HepG2 (cell line): ENCODE data around the gene ARL3. TPM values are rescaled to one million over a fixed set of nuclear protein-coding genes. Genes with fewer than 3 reads are reported as not detected.

Experiments used
- ATAC-seq: fragments of 200-7000 bp; cut with Tn5 transposase; 3 replicates; pipeline ENCODE4 v1.9.1; 2020; ENCODE audit warnings: mild to moderate bottlenecking, moderate library complexity
- BruUV-seq: library from RNA; stranded (reverse); fragments of 400-500 nt; replicated peaks from 2 replicates; lab custom pipeline; 2021; lab: Mats Ljungman, UMichigan
- CTCF ChIA-PET: fragments of 300-600 bp; formaldehyde crosslinking; extraction: SDS; loops from one replicate; lab custom pipeline; 2021; ENCODE audit warnings: low total read pairs, inconsistent platforms, low intra/inter-chr PET ratio; lab: Yijun Ruan, JAX
- POLR2A ChIA-PET: fragments of 350-600 bp; sonication (Branson Sonifier 250); formaldehyde crosslinking; loops from one replicate; lab custom pipeline; 2020; ENCODE audit warnings: antibody characterized with exemption, inconsistent platforms; lab: Yijun Ruan, JAX
- DNase-seq: peaks from one replicate; pipeline ENCODE4 v3.0.0-alpha.2; 2015; ENCODE audit warnings: low spot score
- FAIRE-seq: peaks from 3 replicates; lab custom pipeline; 2011; peaks lifted over from hg19 to GRCh38; lab: Jason Lieb, UNC
- H2AFZ ChIP-seq: one replicate; pipeline ENCODE4 v1.6.1; 2011; ENCODE audit warnings: low read length, inconsistent platforms
- H3K27ac ChIP-seq: fragments of 300-600 bp; 3 replicates; pipeline ENCODE4 v1.8.0; 2011; ENCODE audit warnings: mixed run types, mild to moderate bottlenecking, mixed read lengths, low read length, inconsistent platforms; ENCODE audit not compliant: insufficient read depth; ENCODE audit errors: extremely low read length
- H3K27me3 ChIP-seq, 2 experiments: fragments of 200-600 bp in 1 of 2; 2 replicates in 1 of 2; 3 replicates in 1 of 2; pipeline versions ENCODE4 v1.6.0 to v1.8.0; 2011; ENCODE audit warnings: low read length in 2 of 2, mild to moderate bottlenecking in 2 of 2, moderate library complexity in 2 of 2, inconsistent platforms in 1 of 2; ENCODE audit not compliant: insufficient read depth in 2 of 2, control insufficient read depth in 1 of 2
- H3K36me3 ChIP-seq, 2 experiments: fragments of 200-600 bp in 1 of 2; replicated peaks in 1 of 2; 2 replicates in 1 of 2; 3 replicates in 1 of 2; pipeline versions ENCODE4 v1.5.1 to v1.8.0; 2011; ENCODE audit warnings: low read length in 2 of 2, inconsistent platforms in 1 of 2; ENCODE audit not compliant: insufficient read depth in 2 of 2, control insufficient read depth in 1 of 2
- H3K4me1 ChIP-seq: 2 replicates; pipeline ENCODE4 v1.5.1; 2012; ENCODE audit warnings: low read length, inconsistent platforms; ENCODE audit not compliant: insufficient read depth
- H3K4me2 ChIP-seq: 2 replicates; pipeline ENCODE4 v1.6.0; 2011; ENCODE audit warnings: low read depth, low read length, inconsistent platforms
- H3K4me3 ChIP-seq, 3 experiments: fragments of 200-600 bp in 1 of 3; sonication (generic), shearing (Covaris generic) in 1 of 3; replicated peaks in 1 of 3; 2 replicates each; pipeline ENCODE4 v1.5.1; 2011 to 2016; ENCODE audit warnings: low read length in 3 of 3, inconsistent platforms in 2 of 3, low read depth in 2 of 3, mild to moderate bottlenecking in 2 of 3, control low read depth in 1 of 3, mixed read lengths in 1 of 3; ENCODE audit not compliant: insufficient read depth in 1 of 3
- H3K79me2 ChIP-seq: one replicate; pipeline ENCODE4 v1.6.1; 2011; ENCODE audit warnings: low read length, inconsistent platforms; ENCODE audit not compliant: insufficient read depth
- H3K9ac ChIP-seq: 2 replicates; pipeline ENCODE4 v1.6.0; 2011; ENCODE audit warnings: mild to moderate bottlenecking, low read depth, low read length, inconsistent platforms; ENCODE audit not compliant: insufficient read depth
- H3K9me3 ChIP-seq: 2 replicates; pipeline ENCODE4 v1.5.1; 2012; ENCODE audit warnings: mild to moderate bottlenecking, low read length
- H4K20me1 ChIP-seq: 2 replicates; pipeline ENCODE4 v1.6.0; 2011; ENCODE audit warnings: inconsistent platforms, mild to moderate bottlenecking, low read length, moderate library complexity; ENCODE audit not compliant: insufficient read depth
- CENPBD1 ChIP-seq: sonication (generic); formaldehyde crosslinking; IDR thresholded peaks from 2 replicates; pipeline ENCODE4 v1.8.0; 2022; ENCODE audit warnings: missing genetic modification reagents, low read depth, mild to moderate bottlenecking, borderline replicate concordance
- ETS1 ChIP-seq: sonication (generic); formaldehyde crosslinking; IDR thresholded peaks from 2 replicates; pipeline ENCODE4 v1.4.0; 2020; ENCODE audit warnings: missing genetic modification reagents
- PTBP1 ChIP-seq: fragments of 200-400 bp; formaldehyde crosslinking; IDR thresholded peaks from 2 replicates; pipeline ENCODE4 v1.6.1; 2018; ENCODE audit warnings: low read length, low read depth; ENCODE audit not compliant: poor library complexity, severe bottlenecking
- ZC3H13 ChIP-seq: sonication (generic); formaldehyde crosslinking; IDR thresholded peaks from 2 replicates; pipeline ENCODE4 v1.8.1; 2023; ENCODE audit warnings: mild to moderate bottlenecking, missing genetic modification reagents, moderate library complexity
- ZNF407 ChIP-seq: sonication (generic); formaldehyde crosslinking; IDR thresholded peaks from one replicate; pipeline ENCODE4 v1.5.1; 2020; ENCODE audit warnings: mild to moderate bottlenecking, missing genetic modification reagents; ENCODE audit errors: not compliant biosample characterization
- ZNF839 ChIP-seq: sonication (generic); formaldehyde crosslinking; IDR thresholded peaks from 2 replicates; pipeline ENCODE4 v1.4.0; 2020; ENCODE audit warnings: missing genetic modification reagents, mild to moderate bottlenecking, borderline replicate concordance
- WGBS: methylation state at CpG from one replicate; pipeline ENCODE4 v1.1.6; 2017; ENCODE audit warnings: low lambda C conversion rate; 5-methylcytosine and 5-hydroxymethylcytosine counted together
- in situ Hi-C: cut with HindIII; loops from 2 replicates; pipeline ENCODE4 v1.10.0; 2017; ENCODE audit warnings: low pct_unique_long_range_greater_than_20kb; ENCODE audit not compliant: extremely low pct_ligation_motif_present
- intact Hi-C: fragments of 100-400 bp; cut with micrococcal nuclease; formaldehyde crosslinking; loops from one replicate; pipeline ENCODE4 v1.10.0; 2022; ENCODE audit not compliant: unreplicated experiment
- polyA plus RNA-seq, 8 experiments: library from polyadenylated mRNA; depleted of rRNA in 3 of 8; stranded (reverse) in 7 of 8; unstranded in 1 of 8; fragments of >200 nt; fragmentation: Illumina TruSeq in 4 of 8; extraction: Trizol in 4 of 8; gene quantifications; 2 replicates each; pipeline versions ENCODE4 v1.2.1 to v1.2.3, GENCODE V29; 2011 to 2016; ENCODE audit warnings: low read depth in 4 of 8, missing spikeins in 1 of 8, mixed read lengths in 1 of 8; ENCODE audit not compliant: insufficient read depth in 1 of 8
- total RNA-seq, 5 experiments: library from RNA; depleted of rRNA; stranded (reverse); fragments of >200 nt; fragmentation: Illumina TruSeq; extraction: Trizol; gene quantifications; 2 replicates each; pipeline ENCODE4 v1.2.3, GENCODE V29; 2016; ENCODE audit warnings: low read depth in 1 of 5

ARL3 gene
- total and polyA plus RNA-seq, 2 of the 13 experiments (the other 11 are each of a cell fraction or from before 2014, with no cell fraction given): 5.2 to 6.6 TPM

GRCh38 chr10:102653060-102653459 is 61.1 kb downstream of the ARL3 start:
- H2AFZ ChIP-seq: no peak overlapping the region
- H3K27ac ChIP-seq: no peak overlapping the region
- ChIA-PET POLR2A (interaction anchor here (4.0 kb wide), 1 partner anchor 7 kb away, joined by 23 read pairs; no protein-coding TSS in a partner anchor), CTCF (no interaction called here)
- BruUV-seq: no TSS peak
- H3K4me1 ChIP-seq: peaks cover 36% of the 10 kb centered on the region
- intact Hi-C loops: no loop called here
- no peak for FAIRE-seq
- H3K27me3 ChIP-seq: no peaks in the 10 kb centered on the region
- peaks cover 72% of the 10 kb centered on the region for H4K20me1 ChIP-seq
- no peak overlapping the region for H3K4me2 ChIP-seq
- peaks cover 48 to 75% of the 10 kb centered on the region in 2 experiments for H3K36me3 ChIP-seq
- TF ChIP-seq CENPBD1 (no peak), ZC3H13 (CRISPR knock-in tag) (no peak), PTBP1 (no peak), ZNF839 (CRISPR knock-in tag) (no peak)
- DNase-seq: no peak
- ATAC-seq: no peak
- in situ Hi-C loops: no loop called here
- 94% methylated on average over 1 of the region's 1 CpG for WGBS
- H3K79me2 ChIP-seq: peaks cover 49% of the 10 kb centered on the region
- no peak overlapping the region for H3K4me3 ChIP-seq
- H3K9me3 ChIP-seq: no peaks in the 10 kb centered on the region
- H3K9ac ChIP-seq: no peak overlapping the region

GRCh38 chr10:102652170-102652916 is 61.9 kb downstream of the ARL3 start:
- CTCF ChIA-PET: no interaction called here
- DNase-seq (no peak), ATAC-seq (no peak), FAIRE-seq (no peak)
- no TSS peak for BruUV-seq
- intact Hi-C loops: no loop called here
- H3K36me3 ChIP-seq: peaks cover 51 to 82% of the 10 kb centered on the region in 2 experiments
- no peak overlapping the region for H2AFZ ChIP-seq
- WGBS: 97% methylated on average over 11 of the region's 12 CpGs
- no peak overlapping the region for H3K27ac ChIP-seq
- H3K4me1 ChIP-seq: peaks cover 36% of the 10 kb centered on the region
- peaks cover 57% of the 10 kb centered on the region for H3K79me2 ChIP-seq
- H4K20me1 ChIP-seq: peaks cover 79% of the 10 kb centered on the region
- POLR2A ChIA-PET: interaction anchor here (1.3 to 1.4 kb wide), 2 partner anchors 9 to 10 kb away, joined by 3 to 5 read pairs; no protein-coding TSS in a partner anchor
- in situ Hi-C loops: no loop called here
- no peak overlapping the region for H3K4me3 ChIP-seq
- no peak overlapping the region for H3K4me2 ChIP-seq
- H3K27me3 ChIP-seq: no peaks in the 10 kb centered on the region
- no peaks in the 10 kb centered on the region for H3K9me3 ChIP-seq
- no peak overlapping the region for H3K9ac ChIP-seq
- no peak for TF ChIP-seq ZNF407
- TF ChIP-seq ETS1: no peak
